Activated CD8-positive, alpha-beta memory T cell treated with anti-CD3 and anti-CD28 coated beads for 24 hours (primary cell): Measurements from ENCODE around the gene PQBP1.

Experiments
- DNase-seq: peaks from one replicate; pipeline ENCODE4 v3.0.0-alpha.2; 2020

Gene PQBP1

GRCh38 chrX:48902135-48902534 is 4.4 kb downstream of the PQBP1 start:
- DNase-seq = no peak

- DNase-seq = no peak
Observed at GRCh38 chrX:48902776-48903175, 5.0 kb downstream of the PQBP1 start.

GRCh38 chrX:48903290-48903689 is 5.6 kb downstream of the PQBP1 start:
- DNase-seq = no peak

GRCh38 chrX:48904180-48904579 is 6.5 kb downstream of the PQBP1 start:
- DNase-seq = no peak

GRCh38 chrX:48904626-48905025 is 6.9 kb downstream of the PQBP1 start:
- DNase-seq = no peak

- DNase-seq = no peak
Observed at GRCh38 chrX:48905090-48905790, 7.5 kb downstream of the PQBP1 start.

GRCh38 chrX:48908600-48908999 is 10.9 kb downstream of the PQBP1 start:
- DNase-seq = no peak

- DNase-seq = no peak
Observed at GRCh38 chrX:48909703-48910294, 12.1 kb downstream of the PQBP1 start.

- DNase-seq = no peak
Observed at GRCh38 chrX:48910926-48911411, 13.2 kb downstream of the PQBP1 start.

- peak; percentile 93 for DNase-seq
Observed at GRCh38 chrX:48911412-48912182, 13.9 kb downstream of the PQBP1 start, which contains the start of gene SLC35A2. Gene SLC35A2 (minus strand): TSS chrX:48911646. CDS start chrX:48911636, 10 bp downstream.

GRCh38 chrX:48913605-48914366 is 16.1 kb downstream of the PQBP1 start:
- no peak for DNase-seq

GRCh38 chrX:48914593-48915493 is 17.1 kb downstream of the PQBP1 start:
- DNase-seq = no peak

GRCh38 chrX:48917139-48918001 is 19.6 kb downstream of the PQBP1 start:
- peak; percentile 95 for DNase-seq

GRCh38 chrX:48918301-48918642 is 20.5 kb downstream of the PQBP1 start:
- DNase-seq = peak; percentile 67

GRCh38 chrX:48918643-48919340 is 21.1 kb downstream of the PQBP1 start, which contains the start of gene PIM2:
Gene PIM2 (minus strand): TSS chrX:48919024. CDS start chrX:48918834, 190 bp downstream.
- DNase-seq = peak; percentile 90

- no peak for DNase-seq
Observed at GRCh38 chrX:48919360-48919841, 21.7 kb downstream of the PQBP1 start.

GRCh38 chrX:48919947-48920717 is 22.4 kb downstream of the PQBP1 start:
- peak; percentile 67 for DNase-seq

- DNase-seq = no peak
Observed at GRCh38 chrX:48920718-48921104, 23.0 kb downstream of the PQBP1 start.

- no peak for DNase-seq
Observed at GRCh38 chrX:48923771-48924170, 26.0 kb downstream of the PQBP1 start.
